G401.6 (cell line): ENCODE measurements around the gene EEFSEC.

Experiments
- FAIRE-seq: peaks from 2 replicates; lab custom pipeline; 2012; peaks lifted over from hg19 to GRCh38; lab: Jason Lieb, UNC

EEFSEC gene

DNA sequence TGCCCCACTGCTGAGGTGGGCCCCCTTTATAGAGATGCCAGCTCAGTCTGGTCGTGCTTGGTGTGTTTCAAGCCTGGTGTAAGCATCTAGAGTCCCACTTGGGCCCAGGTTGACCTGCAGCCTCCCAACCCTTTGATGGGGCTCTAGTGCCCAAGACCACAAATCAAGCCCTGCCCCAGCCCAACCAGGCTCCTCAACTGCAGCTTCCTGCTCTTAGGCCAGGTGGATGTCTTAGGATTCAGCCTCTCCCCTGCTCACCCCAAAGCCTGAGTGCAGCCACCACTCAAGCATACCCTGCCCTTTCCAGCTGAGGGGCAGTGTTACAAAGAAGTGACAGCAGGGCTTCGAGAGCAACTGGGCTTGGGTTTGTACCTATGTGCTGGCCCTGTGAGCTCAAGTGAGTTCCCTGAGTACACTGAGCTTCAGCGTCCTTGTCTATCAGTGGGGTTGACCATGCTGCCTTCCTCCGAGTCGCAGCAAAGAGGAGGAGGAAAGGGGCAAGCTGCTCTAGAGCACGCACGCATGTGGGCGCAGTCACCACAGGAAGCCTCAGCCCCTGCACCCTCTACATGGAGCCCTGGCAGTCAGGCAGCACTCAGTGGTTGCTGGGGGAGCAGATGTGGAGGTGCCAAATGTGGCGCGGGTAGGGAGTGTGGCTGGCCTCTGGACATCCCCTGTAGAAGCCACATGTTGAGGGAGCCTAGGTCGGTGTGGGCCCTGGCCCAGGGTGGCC, 120.7 kb downstream of the EEFSEC start:
- no peak for FAIRE-seq

DNA sequence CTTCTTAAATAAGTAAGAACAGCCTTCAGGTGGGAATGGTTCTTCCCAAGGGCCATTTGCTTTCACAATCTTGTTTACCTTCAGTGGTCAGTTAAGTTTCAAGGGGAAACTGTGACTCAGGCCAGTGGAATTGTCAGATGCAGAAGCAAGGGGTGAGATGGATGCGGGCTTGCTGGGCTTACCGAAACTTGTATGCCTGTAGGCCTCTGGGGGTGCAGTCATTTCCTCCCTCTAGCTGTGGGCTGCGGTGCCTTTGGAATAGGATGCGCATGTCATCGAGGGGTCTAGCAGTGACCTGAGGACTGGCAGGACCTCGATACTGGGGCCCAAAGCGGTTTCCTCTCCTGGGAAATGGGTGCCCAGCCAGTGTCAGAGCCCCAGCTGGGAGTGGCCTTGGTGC, 121.6 kb downstream of the EEFSEC start:
- FAIRE-seq = no peak

DNA sequence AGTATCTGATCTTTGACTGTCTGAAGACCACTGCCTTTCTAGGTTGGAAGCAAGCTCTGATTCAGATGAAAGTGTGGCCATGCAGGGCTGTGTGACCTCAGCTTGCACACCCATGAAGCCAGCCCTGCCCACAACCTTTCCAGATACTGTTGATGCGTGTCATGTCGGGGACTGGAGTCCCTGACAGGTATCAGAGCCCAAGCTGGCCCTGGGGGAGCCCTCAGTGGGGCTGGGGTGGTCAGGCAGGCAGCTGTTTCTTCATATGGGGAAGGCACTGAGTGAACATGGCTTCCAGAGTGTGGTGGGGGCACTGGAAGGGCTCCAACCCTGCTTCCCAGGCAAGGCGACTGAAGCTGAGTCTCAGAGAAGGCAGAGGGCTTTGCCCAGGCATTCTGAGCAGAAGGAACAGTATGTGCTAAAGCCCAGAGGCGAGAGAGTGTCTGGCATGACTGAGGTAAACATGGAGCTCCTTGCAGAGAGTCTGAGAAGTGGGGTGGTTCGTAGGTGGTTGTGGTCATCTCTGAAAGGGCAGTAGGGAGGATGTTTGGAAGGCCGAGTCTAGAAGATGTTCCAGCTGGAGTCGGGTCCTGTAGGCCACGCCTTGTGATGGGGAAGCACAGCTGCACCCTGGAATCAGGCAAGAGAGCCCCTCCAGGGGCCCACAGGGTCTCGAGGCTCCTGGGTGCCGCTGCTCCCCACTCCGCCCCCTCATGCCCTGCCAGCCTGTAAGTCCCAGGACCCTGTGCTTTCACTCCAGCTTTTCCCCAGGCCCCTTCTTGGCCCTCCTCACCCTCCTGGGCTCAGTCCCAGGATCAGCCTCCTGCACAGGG, 122.2 kb downstream of the EEFSEC start:
- no peak for FAIRE-seq

DNA sequence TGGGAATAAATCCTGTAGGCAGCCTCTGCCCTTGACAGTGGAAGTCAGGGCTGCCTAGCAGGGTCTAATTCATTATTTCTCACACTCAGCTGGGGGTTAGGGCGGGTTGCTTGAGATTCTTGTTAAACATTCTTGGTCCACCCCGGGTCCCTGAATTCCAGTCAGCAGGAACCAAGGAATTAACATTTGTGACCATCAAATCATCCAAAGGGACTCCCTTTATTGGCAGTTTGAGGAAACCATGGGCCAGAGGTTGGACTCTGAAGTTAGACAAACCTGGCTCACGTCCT, 122.8 kb downstream of the EEFSEC start:
- FAIRE-seq = no peak

DNA sequence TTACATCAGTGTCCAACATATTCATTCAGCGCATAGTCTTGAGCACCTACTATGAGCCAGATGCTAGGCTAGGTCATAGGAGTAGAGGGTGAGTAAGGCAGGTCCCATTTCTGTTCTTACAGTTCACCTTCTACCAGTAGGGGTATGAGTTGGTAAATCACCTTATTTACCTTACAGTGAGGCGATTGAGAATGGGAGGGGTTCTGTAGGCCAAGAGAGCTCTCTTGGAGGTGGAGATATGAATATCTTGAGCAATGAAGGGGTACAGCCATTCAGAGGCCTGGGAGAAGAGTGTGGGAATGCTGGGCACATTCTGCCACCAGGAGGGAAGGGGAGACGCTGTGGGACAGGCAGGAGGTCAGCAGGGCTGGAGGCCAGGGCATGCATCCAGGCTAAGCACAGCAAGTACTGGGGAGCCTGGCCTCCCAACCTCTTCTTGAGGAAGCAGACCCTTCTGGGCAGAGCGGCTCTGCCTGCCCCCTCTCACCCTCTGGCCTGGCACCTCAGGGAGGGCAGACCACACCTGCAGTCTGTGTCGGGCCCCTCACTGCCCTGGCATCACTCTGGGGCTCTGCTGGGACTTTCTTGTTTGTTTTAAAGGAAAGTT, 123.4 kb downstream of the EEFSEC start:
- no peak for FAIRE-seq

DNA sequence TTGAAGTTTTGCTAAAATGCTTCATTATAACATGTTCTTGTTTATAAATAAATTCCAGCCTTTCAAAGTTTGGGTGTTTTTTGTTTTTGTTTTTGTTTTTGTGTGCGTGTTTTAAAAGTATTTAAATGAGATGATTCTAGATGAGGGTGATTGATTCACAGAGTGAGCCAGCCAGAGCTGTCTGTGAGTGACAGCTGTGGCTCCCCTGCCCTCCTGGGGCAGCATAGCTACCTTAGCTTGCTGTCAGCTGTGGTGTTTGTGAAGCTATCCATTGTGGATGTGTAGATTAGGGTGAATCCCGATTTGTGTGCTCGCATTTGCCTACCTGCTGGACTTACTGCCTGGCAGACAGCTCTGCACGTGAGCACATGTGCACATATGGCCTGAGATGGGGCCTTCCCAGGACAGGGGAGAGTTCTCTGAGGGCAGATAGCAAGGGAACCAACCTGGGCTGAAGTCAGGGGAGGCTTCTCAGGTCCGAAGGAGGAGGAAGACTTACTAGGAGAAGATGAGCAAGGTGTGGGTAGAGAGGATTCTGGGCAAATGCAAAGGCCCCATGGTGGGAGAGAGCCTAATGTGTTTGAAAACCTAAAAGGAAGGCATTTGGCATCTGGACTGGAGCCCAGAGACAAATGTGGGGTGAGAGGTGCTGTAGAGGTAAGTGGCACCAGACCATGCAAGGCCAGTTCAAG, 124.2 kb downstream of the EEFSEC start:
- FAIRE-seq = no peak

DNA sequence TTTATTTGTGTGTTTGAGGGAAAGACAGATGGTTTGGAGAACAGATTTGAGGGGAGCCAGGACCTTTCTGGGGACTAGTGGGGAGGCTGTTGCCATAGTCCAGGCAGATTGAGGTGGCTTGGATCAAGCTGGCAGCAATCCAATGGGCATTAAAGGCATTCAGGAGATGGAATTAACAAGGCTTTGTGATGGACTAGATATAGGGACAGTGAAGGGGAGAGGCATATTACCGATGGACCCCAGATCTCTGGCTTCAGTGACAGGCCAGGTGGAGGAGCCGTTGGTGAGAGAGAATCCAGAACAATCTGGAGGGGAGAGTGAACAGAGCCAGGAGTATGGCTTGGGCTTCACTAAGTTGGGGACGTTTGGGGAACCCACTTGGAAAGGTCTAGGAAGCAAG, 124.8 kb downstream of the EEFSEC start:
- no peak for FAIRE-seq

DNA sequence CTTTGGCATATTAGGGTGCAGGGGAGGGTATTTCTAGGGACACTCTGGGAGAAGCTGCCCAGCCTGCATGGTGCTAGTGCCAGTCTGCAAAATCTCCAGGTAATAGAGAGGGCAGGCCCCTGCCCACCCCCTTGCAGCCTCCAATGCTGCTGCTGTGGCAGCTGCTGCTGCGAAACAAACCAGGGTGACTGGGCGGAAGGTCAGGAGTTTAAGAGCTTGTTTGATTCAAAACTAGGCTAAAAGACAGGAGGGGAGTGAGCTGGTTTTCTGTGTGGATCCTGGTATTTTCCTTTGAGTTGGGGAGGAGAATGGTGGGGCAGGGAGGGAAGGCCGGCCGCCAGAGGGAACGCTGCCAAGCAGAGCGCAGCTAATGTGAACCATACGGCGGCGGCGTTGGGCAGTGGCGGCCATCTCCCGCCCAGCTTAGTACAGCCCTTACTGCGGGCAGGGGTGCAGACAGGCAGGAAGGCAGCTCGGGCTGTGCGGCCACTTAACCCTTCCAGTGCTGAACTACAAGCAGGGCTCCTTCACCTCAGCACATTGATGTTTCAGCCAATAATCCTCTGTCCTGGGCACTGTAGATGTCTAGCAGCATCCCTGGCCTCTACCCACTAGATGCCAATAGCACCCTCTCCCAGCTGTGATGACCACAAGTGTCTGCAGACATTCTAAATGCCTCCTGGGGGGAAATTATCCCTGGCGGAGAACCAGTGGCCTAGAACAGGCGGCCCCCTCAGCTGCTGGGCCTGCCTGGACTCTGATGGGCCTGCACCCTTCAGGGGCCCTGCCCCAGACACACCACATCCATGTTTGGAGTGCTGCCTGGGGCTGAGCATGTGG, 125.7 kb downstream of the EEFSEC start:
- no peak for FAIRE-seq

DNA sequence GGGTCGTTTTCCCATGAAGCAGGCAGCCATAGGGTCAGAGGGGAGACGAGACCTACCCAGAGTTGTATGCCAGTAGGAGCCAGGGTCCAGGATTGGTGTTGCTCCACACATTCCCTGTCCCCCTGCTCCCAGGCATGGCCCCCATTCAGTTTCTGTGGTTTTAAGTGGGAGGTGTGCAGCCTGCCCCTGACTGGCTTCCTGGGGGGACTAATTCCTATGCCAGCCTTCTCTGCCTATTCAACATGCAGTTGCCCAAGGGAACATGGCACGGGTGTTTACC, 126.3 kb downstream of the EEFSEC start:
- no peak for FAIRE-seq

DNA sequence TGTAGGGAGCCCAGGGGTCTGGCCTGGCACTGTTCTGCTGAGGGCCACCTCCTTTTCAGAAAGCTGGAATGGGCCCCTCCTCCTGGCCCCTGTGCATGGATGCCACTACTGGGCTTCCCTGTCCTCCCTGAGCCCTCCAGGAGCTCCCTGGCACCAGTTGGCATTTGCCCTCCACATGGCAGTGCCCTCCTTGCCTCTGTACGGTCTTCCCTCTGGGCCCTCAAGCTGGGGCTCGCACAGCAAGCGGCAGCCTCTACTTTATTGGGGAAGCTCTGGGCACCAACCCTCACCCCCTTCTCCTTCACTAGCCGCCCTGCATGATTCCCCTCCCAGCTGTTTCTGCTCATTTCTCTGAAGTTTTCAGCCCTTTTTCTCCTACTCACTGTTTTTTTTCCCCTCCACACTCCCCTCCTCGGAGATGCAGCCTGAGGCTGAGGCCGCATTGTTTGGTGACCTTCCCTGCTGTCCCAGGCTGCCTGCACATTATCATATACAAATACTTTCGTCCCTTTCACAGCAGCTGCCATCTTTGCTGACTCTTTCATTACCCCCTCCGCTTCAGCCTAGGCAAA, 127.3 kb downstream of the EEFSEC start:
- FAIRE-seq = no peak

DNA sequence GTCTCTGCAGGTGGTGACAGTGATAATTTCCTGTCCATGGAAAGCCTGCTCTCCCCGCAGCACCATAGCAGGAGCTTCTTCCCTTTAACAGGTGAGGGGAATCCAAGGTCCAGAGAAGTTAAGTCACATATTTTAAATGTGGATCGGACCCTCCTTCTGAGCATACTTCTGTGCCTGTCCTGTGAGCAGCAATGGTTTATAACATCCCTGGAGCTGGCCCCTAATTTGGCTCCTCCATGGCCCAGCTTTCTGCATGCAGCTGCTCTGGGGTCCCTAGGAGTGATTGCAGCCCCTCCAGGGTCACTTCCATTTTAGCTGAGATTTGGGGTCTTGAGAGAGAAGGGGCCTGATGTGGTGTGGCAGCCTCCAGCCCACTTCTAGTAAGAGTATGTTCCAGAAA, 127.8 kb downstream of the EEFSEC start:
- no peak for FAIRE-seq

DNA sequence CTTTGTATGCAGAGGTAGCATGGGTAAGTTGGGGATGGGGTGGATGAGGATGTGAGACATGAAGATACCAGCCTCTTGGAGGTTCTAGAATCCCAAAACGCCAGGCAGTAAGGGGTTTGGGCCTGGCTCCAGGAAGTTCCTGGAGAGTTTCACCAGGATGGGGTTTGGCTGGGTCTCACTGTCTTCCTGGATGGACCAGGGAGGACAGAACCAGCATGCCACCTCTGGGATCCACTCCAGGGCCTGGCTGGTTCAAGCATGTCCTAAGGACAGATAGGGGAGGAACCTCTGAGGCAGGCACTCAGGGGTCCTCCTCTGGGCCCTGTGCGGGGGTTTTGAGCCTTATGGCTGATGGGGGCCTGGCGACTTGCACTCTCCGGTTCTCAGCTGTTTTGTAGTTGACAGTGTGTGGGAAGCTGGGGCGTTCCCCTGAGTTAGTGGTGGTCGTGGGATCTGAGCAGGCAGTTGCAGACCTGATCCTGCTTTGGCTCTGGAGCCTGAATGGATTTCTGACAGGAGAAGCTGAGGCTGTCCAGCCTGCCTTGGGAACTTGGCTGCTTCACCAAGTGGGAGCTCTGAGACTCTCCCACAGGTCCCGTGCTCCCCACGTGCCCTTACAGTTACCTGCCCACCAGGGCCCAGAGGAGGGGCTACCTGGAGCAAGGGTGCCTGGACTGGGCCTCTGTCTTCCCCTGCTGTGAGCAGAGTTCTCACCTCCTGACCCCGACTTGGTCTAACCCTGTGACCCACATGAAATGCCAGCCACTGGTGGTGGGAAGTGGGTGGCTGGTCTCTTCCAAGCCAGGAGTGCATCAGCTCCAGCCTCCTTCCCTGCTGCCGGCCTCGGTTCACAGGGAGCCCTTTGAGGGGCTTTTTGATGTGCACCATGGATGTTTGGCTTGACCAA, 128.4 kb downstream of the EEFSEC start:
- no peak for FAIRE-seq

DNA sequence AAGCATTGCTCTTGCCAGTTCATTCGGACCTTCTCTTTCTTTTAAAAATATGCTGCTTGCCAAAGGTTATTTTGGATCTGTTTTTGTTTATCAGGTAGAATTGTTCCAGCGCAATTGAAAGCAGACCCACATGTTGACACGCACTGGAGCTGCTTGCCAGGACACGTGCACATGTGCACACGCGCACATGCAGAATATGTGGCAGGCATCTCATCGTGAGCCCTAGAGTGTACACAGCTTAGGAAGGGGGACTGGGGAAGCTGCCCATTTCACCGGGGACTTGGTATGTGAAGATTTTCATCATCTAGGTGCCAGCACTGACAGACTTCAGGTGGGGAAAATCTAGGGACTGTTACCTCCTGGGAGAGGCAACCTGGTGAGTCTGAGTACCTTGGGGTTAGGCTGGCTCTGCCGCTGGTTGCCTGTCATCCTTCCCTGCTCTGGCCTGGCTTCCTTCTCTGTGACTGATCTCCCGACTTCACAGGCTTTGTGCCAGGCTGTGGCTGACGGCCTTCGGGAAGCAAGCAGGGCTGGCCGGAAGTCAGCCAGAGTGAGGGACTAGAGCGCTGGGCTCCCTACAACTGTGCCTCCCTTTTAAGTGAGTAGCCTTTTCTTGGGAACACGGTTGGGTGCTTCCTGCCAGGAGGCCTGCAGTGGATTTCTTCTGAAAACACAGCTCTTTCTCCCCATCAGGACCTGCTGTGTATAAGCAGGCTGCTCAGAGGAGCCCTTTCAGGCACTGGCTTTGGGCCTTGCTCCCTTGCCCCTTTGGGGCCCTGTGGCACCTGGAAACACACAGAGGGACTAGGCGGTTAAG, 129.3 kb downstream of the EEFSEC start:
- no peak for FAIRE-seq

DNA sequence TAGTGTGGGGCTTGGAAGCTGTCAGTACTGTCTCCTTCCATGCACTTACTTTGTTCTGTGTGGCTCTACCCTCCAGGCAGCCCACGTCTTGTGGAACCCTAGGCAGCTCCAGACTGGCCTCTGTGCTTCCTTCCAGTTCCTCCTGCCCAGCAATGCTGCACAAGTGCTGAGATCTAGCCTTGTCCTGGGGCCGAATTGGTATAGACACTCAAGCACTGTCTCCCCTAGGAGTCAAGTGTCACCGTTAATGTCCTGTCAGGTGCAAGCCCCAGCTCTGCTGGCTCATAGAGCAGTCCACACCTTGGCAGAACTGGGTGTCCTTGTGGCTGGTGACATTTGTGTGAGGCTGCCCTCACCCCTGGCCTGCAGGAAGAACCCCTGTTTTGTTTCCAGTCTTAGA, 130.1 kb downstream of the EEFSEC start:
- no peak for FAIRE-seq

DNA sequence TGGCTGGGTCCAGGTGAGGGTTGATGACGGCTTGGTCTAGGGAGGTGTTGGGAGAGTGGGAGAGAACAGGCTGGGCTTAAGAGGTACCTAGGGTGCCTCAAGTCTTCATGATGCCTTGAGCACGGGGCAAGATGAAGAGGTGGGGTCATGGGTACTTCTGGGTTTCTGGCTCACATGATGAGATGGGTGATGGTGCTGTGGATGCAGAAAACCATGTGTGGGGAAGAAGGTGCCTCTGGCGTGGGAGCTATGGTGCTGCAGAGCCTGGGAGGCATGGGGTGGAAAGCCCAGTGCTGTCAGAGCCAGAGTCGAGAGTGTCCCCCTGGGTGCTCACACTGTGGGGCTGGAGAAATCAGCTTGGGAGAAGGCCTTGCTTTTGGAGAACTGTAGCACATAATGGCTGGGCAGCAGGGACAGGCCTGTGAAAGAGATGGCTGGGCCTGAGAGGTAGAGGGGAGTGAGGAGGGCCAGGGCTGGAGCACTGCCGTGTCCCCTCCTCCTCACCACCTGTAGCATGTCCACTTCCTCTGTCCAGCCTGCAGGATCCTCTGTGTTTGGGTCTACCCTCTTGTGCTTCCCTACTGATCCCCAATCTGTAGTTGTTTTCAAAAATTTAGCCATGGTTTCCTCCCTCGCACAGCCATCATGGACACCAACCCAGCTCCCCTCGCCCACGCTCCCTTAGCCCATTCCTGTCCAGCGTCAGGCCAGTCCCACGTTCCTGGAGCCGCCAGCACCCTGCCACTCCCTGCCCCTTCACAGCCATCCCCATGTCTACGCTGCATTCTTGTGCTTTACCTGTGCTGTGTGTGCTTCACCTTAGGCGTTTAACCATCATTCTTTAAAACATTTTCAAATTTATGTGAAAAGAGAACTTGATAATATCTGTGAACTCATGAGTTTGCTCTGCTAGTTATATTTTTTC, 132.0 kb downstream of the EEFSEC start:
- FAIRE-seq = no peak

DNA sequence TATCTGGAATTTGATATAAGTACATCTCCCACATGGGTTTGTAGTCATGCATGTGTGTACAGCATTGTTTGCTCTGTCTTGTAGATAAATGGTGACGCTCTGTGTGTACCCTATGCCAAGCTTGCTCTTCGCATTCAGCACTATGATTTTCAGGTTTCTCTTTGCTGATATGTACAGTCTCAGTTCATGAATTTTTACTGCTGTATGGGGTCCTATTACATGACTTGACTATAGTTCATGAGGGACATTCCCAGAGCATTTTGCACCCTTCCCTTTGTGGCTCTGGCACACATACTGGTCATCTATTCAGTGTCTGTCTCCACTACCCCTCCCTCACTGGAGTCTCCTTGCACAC, 132.7 kb downstream of the EEFSEC start:
- no peak for FAIRE-seq

DNA sequence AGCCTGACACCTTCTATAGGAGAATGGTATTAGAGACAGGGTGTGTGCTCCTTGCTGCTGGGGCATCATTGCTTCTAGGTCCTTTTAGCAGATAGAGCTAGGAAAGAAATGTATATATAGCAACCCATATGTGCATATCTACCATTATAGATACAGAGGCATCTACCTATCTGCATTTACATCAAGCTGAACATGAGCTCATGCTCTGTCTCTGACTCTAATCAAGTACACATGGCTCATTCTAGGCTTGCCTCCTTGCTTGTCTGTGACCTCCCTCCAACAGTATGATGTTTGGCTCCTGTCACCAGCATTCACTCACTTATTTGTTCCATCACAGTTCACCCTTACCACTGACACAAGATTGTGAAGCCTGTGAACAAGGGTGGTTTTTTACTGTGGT, 133.4 kb downstream of the EEFSEC start:
- no peak for FAIRE-seq

DNA sequence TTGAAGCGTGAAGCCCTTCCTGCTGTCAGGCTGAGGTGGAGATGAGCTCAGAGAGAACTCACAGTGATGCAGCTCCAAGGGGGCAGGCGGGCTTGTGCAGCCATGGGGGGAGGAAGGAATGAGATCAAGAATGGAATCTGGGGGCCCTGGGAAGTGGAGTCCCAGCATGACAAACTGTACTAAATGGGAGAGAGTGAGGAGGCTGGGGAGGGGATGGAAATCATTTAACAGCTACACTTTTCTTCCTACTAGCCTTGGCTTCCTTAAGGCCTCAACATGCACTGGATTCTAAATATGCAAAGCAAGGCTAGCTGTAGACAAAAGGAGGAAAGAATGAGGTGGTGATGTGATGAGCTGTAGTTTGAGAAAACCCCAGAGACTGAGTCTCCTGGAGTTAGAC, 133.9 kb downstream of the EEFSEC start:
- FAIRE-seq = no peak

DNA sequence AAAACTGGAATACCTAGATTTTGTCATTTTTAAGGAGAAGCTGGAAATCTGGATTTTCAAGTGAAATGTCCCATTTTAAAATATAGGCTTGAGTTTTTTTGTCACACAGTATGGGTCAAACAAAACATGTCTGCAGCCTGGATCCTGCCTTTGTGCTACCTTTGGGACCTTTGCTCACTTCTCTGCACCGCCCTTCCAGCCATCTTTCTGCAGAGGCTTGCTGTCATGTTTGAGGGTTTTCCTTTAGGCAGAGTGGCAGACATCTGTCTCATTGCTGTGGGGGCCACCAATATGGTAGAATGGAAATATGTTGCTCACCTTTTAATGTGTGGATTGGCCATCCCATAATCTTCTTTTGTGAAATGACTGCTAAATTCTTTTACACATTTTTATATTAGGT, 136.3 kb downstream of the EEFSEC start:
- no peak for FAIRE-seq
